ENCODE measurements around the gene FILIP1L.

FILIP1L gene

DNA sequence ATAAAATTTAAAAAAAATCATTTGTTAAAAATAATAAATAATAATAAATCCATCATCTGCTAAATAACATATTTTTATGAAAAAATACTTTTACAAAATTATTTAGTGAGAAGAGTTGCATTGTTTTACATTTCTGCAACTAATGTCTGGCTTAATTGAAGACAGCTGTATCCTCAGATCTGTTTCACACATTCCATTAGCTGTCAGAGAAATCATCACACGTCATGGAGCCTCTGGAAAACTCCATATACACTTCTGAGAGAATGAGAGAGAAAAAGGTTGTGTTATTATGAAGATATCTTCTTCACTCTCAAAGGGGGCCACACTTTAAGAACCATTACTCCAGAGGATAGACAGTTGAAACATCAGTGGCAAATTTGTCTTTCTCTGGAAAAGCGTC is 255.8 kb downstream of the FILIP1L start:
- no peak overlapping the region for H3K4me2 ChIP-seq (ENCODE audit: low read depth, low read length, poor library complexity, severe bottlenecking)
- H3K9me2 ChIP-seq (replicated peaks; ENCODE audit: insufficient read depth, low read length) = no peaks in the 10 kb centered on the region
- no peaks in the 10 kb centered on the region for H3F3A ChIP-seq (ENCODE audit: insufficient read depth)
- no peaks in the 10 kb centered on the region for H3K27me3 ChIP-seq (ENCODE audit: low read length)
- peaks cover 3% of the 10 kb centered on the region; the same call in 1 of the 2 replicates for H4K20me1 ChIP-seq (ENCODE audit: low read depth, low read length)
- H2AFZ ChIP-seq (ENCODE audit: low read depth, low read length, severe bottlenecking) = no peak overlapping the region
- H3K36me3 ChIP-seq (ENCODE audit: low read length) = no peaks in the 10 kb centered on the region
- H3K27ac ChIP-seq (ENCODE audit: low read depth, low read length) = no peak overlapping the region
- H3K79me2 ChIP-seq (ENCODE audit: insufficient read depth, low read length) = peaks cover under 1% of the 10 kb centered on the region; the same call in 1 of the 2 replicates
- TF ChIP-seq, protein P1, sequence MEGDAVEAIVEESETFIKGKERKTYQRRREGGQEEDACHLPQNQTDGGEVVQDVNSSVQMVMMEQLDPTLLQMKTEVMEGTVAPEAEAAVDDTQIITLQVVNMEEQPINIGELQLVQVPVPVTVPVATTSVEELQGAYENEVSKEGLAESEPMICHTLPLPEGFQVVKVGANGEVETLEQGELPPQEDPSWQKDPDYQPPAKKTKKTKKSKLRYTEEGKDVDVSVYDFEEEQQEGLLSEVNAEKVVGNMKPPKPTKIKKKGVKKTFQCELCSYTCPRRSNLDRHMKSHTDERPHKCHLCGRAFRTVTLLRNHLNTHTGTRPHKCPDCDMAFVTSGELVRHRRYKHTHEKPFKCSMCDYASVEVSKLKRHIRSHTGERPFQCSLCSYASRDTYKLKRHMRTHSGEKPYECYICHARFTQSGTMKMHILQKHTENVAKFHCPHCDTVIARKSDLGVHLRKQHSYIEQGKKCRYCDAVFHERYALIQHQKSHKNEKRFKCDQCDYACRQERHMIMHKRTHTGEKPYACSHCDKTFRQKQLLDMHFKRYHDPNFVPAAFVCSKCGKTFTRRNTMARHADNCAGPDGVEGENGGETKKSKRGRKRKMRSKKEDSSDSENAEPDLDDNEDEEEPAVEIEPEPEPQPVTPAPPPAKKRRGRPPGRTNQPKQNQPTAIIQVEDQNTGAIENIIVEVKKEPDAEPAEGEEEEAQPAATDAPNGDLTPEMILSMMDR (IDR thresholded peaks at IDR 0.05; ENCODE audit: insufficient read depth, low read length, poor library complexity, severe bottlenecking) = no peak
- no peak for TF ChIP-seq EZH2phosphoT487 (conservative IDR thresholded peaks at IDR 0.05; ENCODE audit: low read length)
- H3K9ac ChIP-seq (ENCODE audit: low read length) = no peak overlapping the region
- H3K9me3 ChIP-seq (ENCODE audit: insufficient read depth, low read length) = no peaks in the 10 kb centered on the region
- H3K4me3 ChIP-seq (ENCODE audit: insufficient read depth, low read length, poor library complexity, severe bottlenecking) = no peak overlapping the region

DNA sequence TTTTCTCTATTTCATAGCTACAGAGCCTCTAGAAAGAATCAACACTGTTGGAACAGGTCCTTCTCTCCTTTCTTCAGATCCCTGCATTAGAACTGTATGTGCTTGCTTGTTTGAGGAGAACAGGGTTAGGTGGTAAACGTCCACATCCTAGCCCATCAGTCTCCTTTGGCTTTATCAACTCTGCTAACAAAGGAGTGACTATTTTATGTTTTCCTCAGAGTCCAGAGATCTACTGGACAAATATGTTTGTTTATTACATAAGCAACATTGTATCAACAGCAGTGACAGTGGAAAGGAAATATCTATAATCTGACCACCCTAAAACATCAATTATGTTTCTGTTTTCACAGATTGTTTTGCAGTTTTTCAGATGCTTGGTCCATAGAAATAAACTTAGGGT is 257.0 kb downstream of the FILIP1L start:
- Histone ChIP-seq H3K27ac (ENCODE audit: low read depth, low read length) (no peak overlapping the region), H3F3A (ENCODE audit: insufficient read depth) (no peaks in the 10 kb centered on the region), H3K9me2 (replicated peaks; ENCODE audit: insufficient read depth, low read length) (no peaks in the 10 kb centered on the region), H3K4me2 (ENCODE audit: low read depth, low read length, poor library complexity, severe bottlenecking) (no peak overlapping the region), H3K36me3 (ENCODE audit: low read length) (no peaks in the 10 kb centered on the region), H3K9me3 (ENCODE audit: insufficient read depth, low read length) (no peaks in the 10 kb centered on the region), H3K79me2 (ENCODE audit: insufficient read depth, low read length) (peaks cover 9% of the 10 kb centered on the region; the same call in 1 of the 2 replicates), H4K20me1 (ENCODE audit: low read depth, low read length) (peaks cover 3% of the 10 kb centered on the region; the same call in 1 of the 2 replicates), H3K4me3 (ENCODE audit: insufficient read depth, low read length, poor library complexity, severe bottlenecking) (no peak overlapping the region), H3K9ac (ENCODE audit: low read length) (no peak overlapping the region), H3K27me3 (ENCODE audit: low read length) (no peaks in the 10 kb centered on the region), H2AFZ (ENCODE audit: low read depth, low read length, severe bottlenecking) (no peak overlapping the region)
- no peak for TF ChIP-seq EZH2phosphoT487 (conservative IDR thresholded peaks at IDR 0.05; ENCODE audit: low read length)
- TF ChIP-seq, protein P1 (IDR thresholded peaks at IDR 0.05; ENCODE audit: insufficient read depth, low read length, poor library complexity, severe bottlenecking) = no peak

DNA sequence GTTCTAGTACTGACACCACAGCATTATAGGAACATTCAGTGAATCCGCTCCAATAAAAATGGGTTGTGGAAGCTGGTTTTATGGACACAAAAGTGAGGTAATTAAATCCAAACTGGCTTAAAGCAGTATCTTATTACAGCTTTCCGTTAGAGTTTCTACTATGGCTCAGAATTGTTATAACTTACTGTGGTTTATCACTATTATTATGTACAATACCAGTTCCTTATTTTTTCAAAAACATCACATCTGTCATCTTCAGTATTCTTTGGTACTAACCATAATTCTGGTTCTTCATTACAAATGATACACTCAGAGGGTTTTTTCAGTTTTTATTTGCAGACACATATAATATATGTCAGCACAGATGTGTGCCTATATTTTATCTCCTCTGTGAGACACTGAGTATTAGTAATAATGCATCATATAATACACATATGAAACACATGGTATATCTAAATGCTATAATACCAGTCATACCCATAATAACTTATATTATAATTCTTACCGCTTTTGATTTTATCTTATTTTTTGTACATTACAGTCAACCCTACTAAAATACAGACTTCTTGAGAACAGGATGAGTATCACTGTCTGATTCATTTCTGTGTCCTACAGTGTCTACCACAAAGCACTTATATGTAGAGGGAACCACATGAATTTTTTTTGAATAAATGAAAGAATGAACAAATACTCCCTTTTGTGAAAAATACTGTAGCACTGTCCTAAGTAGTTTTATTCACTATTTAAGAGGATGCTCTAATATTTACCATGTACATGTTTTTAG is 257.7 kb downstream of the FILIP1L start:
- no peak overlapping the region for H3K27ac ChIP-seq (ENCODE audit: low read depth, low read length)
- no peaks in the 10 kb centered on the region for H3K36me3 ChIP-seq (ENCODE audit: low read length)
- peaks cover 9% of the 10 kb centered on the region; the same call in 1 of the 2 replicates for H3K79me2 ChIP-seq (ENCODE audit: insufficient read depth, low read length)
- no peak for TF ChIP-seq EZH2phosphoT487 (conservative IDR thresholded peaks at IDR 0.05; ENCODE audit: low read length)
- TF ChIP-seq, protein P1 (IDR thresholded peaks at IDR 0.05; ENCODE audit: insufficient read depth, low read length, poor library complexity, severe bottlenecking) = no peak
- H3K9me2 ChIP-seq (replicated peaks; ENCODE audit: insufficient read depth, low read length) = no peaks in the 10 kb centered on the region
- H4K20me1 ChIP-seq (ENCODE audit: low read depth, low read length) = peaks cover 3% of the 10 kb centered on the region; the same call in 1 of the 2 replicates
- H3K9me3 ChIP-seq (ENCODE audit: insufficient read depth, low read length) = no peaks in the 10 kb centered on the region
- no peak overlapping the region for H3K9ac ChIP-seq (ENCODE audit: low read length)
- no peak overlapping the region for H3K4me2 ChIP-seq (ENCODE audit: low read depth, low read length, poor library complexity, severe bottlenecking)
- H3F3A ChIP-seq (ENCODE audit: insufficient read depth) = no peaks in the 10 kb centered on the region
- H3K4me3 ChIP-seq (ENCODE audit: insufficient read depth, low read length, poor library complexity, severe bottlenecking) = no peak overlapping the region
- H3K27me3 ChIP-seq (ENCODE audit: low read length) = no peaks in the 10 kb centered on the region
- no peak overlapping the region for H2AFZ ChIP-seq (ENCODE audit: low read depth, low read length, severe bottlenecking)
